ENCODE data around the gene BICC1.

The BICC1 gene

GRCh38 chr10:58838561-58839208, 326.0 kb downstream of the BICC1 start:
- Histone ChIP-seq H3K9ac (no peak overlapping the region), H3K4me3 (ENCODE audit: low read depth, low read length) (no peak overlapping the region), H2AFZ (no peak overlapping the region), H3K27me3 (ENCODE audit: control insufficient read depth, insufficient read depth, low read length) (no peaks in the 10 kb centered on the region), H3K36me3 (ENCODE audit: control insufficient read depth, insufficient read depth, low read length) (no peaks in the 10 kb centered on the region), H3K79me2 (no peaks in the 10 kb centered on the region), H3K27ac (no peak overlapping the region), H3K9me3 (ENCODE audit: control insufficient read depth, low read length) (no peaks in the 10 kb centered on the region), H3K4me1 (no peaks in the 10 kb centered on the region), H3K4me2 (ENCODE audit: low read length) (no peak overlapping the region)
- no peak for TF ChIP-seq CTCF (IDR thresholded peaks at IDR 0.05)

- Histone ChIP-seq H3K27me3 (ENCODE audit: control insufficient read depth, insufficient read depth, low read length) (no peaks in the 10 kb centered on the region), H3K36me3 (ENCODE audit: control insufficient read depth, insufficient read depth, low read length) (no peaks in the 10 kb centered on the region), H3K9me3 (ENCODE audit: control insufficient read depth, low read length) (no peaks in the 10 kb centered on the region), H3K4me3 (ENCODE audit: low read depth, low read length) (no peak overlapping the region), H2AFZ (no peak overlapping the region), H3K27ac (no peak overlapping the region), H3K4me2 (ENCODE audit: low read length) (no peak overlapping the region), H3K4me1 (no peaks in the 10 kb centered on the region), H3K9ac (no peak overlapping the region), H3K79me2 (no peaks in the 10 kb centered on the region)
- TF ChIP-seq CTCF (IDR thresholded peaks at IDR 0.05): no peak
Observed at GRCh38 chr10:58839771-58840170, 327.1 kb downstream of the BICC1 start.

- Histone ChIP-seq H3K4me1 (no peaks in the 10 kb centered on the region), H3K9ac (no peak overlapping the region), H3K36me3 (ENCODE audit: control insufficient read depth, insufficient read depth, low read length) (no peaks in the 10 kb centered on the region), H3K9me3 (ENCODE audit: control insufficient read depth, low read length) (no peaks in the 10 kb centered on the region), H3K27me3 (ENCODE audit: control insufficient read depth, insufficient read depth, low read length) (no peaks in the 10 kb centered on the region), H2AFZ (no peak overlapping the region), H3K79me2 (no peaks in the 10 kb centered on the region), H3K27ac (no peak overlapping the region), H3K4me2 (ENCODE audit: low read length) (no peak overlapping the region), H3K4me3 (ENCODE audit: low read depth, low read length) (no peak overlapping the region)
- TF ChIP-seq CTCF (IDR thresholded peaks at IDR 0.05): no peak
Observed at GRCh38 chr10:58840840-58841435, 328.3 kb downstream of the BICC1 start.

- Histone ChIP-seq H3K79me2 (no peaks in the 10 kb centered on the region), H3K36me3 (ENCODE audit: control insufficient read depth, insufficient read depth, low read length) (no peaks in the 10 kb centered on the region), H3K27ac (no peak overlapping the region), H3K9me3 (ENCODE audit: control insufficient read depth, low read length) (no peaks in the 10 kb centered on the region), H3K4me2 (ENCODE audit: low read length) (no peak overlapping the region), H3K4me3 (ENCODE audit: low read depth, low read length) (no peak overlapping the region), H3K4me1 (no peaks in the 10 kb centered on the region), H2AFZ (no peak overlapping the region), H3K9ac (no peak overlapping the region), H3K27me3 (ENCODE audit: control insufficient read depth, insufficient read depth, low read length) (no peaks in the 10 kb centered on the region)
- TF ChIP-seq CTCF (IDR thresholded peaks at IDR 0.05): no peak
Observed at GRCh38 chr10:58842860-58843376, 330.2 kb downstream of the BICC1 start.

- H3K36me3 ChIP-seq (ENCODE audit: control insufficient read depth, insufficient read depth, low read length): no peaks in the 10 kb centered on the region
- no peaks in the 10 kb centered on the region for H3K27me3 ChIP-seq (ENCODE audit: control insufficient read depth, insufficient read depth, low read length)
- no peaks in the 10 kb centered on the region for H3K9me3 ChIP-seq (ENCODE audit: control insufficient read depth, low read length)
- TF ChIP-seq CTCF (IDR thresholded peaks at IDR 0.05): no peak
- H3K9ac ChIP-seq: no peak overlapping the region
- H3K4me1 ChIP-seq: no peaks in the 10 kb centered on the region
- no peak overlapping the region for H3K4me3 ChIP-seq (ENCODE audit: low read depth, low read length)
- H3K4me2 ChIP-seq (ENCODE audit: low read length): no peak overlapping the region
- no peaks in the 10 kb centered on the region for H3K79me2 ChIP-seq
- H2AFZ ChIP-seq: no peak overlapping the region
- no peak overlapping the region for H3K27ac ChIP-seq
Observed at GRCh38 chr10:58843760-58844159, 331.1 kb downstream of the BICC1 start.

Data from parathyroid adenoma (tissue), 2 donors.